ENCODE results near the gene TSPAN9.

DNA sequence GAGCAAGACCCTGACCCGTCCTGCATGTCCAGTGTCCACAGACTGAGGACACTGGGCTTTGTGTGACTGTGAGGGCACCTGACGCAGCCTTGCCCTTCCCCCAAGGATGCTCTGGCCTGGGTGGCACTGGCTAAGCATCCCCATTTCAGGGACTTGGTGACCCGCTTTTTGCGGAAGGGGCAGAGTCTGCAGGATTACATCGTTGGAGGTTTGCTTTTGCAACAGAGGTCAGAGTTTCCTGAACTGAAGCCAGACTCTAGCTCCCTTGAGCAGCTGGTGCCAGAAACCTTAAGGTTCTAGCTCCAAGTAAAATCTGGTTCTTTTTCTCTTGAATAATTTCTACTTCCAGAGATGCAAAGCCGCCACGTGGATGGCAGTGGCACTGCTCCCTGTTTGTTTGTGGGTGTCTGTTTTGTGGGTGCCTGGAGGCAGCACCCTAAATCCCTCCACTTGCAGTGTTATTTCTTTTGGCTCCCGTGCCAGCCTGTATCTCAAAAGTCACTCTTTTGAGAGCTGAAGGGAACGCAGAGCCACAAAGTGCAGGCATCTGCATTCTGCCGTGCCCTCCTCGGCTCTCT, 184.7 kb downstream of the TSPAN9 start:
- TF ChIP-seq EZH2 (IDR thresholded peaks at IDR 0.05): no peak
- TF ChIP-seq, protein P1, sequence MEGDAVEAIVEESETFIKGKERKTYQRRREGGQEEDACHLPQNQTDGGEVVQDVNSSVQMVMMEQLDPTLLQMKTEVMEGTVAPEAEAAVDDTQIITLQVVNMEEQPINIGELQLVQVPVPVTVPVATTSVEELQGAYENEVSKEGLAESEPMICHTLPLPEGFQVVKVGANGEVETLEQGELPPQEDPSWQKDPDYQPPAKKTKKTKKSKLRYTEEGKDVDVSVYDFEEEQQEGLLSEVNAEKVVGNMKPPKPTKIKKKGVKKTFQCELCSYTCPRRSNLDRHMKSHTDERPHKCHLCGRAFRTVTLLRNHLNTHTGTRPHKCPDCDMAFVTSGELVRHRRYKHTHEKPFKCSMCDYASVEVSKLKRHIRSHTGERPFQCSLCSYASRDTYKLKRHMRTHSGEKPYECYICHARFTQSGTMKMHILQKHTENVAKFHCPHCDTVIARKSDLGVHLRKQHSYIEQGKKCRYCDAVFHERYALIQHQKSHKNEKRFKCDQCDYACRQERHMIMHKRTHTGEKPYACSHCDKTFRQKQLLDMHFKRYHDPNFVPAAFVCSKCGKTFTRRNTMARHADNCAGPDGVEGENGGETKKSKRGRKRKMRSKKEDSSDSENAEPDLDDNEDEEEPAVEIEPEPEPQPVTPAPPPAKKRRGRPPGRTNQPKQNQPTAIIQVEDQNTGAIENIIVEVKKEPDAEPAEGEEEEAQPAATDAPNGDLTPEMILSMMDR (IDR thresholded peaks at IDR 0.05): no peak
- TF ChIP-seq EZH2phosphoT487 (IDR thresholded peaks at IDR 0.05): no peak
